H1 (cell line): ENCODE data around the gene CEACAM7.

ENCODE experiments used
- CTCF ChIP-seq, 3 experiments: IDR thresholded peaks; 1 replicate in 2 of 3; 2 replicates in 1 of 3; pipeline versions ENCODE4 v1.5.1 to v1.6.1; 2011; ENCODE audit warnings: low read length in 3 of 3, mild to moderate bottlenecking in 3 of 3, inconsistent platforms in 2 of 3, low read depth in 1 of 3, moderate library complexity in 1 of 3; ENCODE audit not compliant: insufficient read depth in 1 of 3; ENCODE audit errors: control extremely low read depth in 1 of 3
- EGR1 ChIP-seq: IDR thresholded peaks from 2 replicates; pipeline ENCODE4 v1.6.1; 2011; ENCODE audit warnings: low read depth, low read length, borderline replicate concordance
- EZH2 ChIP-seq: fragments of 200-600 bp; sonication (generic); IDR thresholded peaks from 2 replicates; pipeline ENCODE4 v1.7.1; 2012; ENCODE audit warnings: low read depth, mild to moderate bottlenecking, moderate library complexity, low read length, inconsistent platforms; ENCODE audit not compliant: severe bottlenecking
- POLR2A ChIP-seq, 2 experiments: IDR thresholded peaks; 1 replicate in 1 of 2; 2 replicates in 1 of 2; pipeline ENCODE4 v1.6.1; 2011; ENCODE audit warnings: low read depth in 2 of 2, low read length in 2 of 2, mild to moderate bottlenecking in 2 of 2; ENCODE audit errors: control extremely low read depth in 1 of 2
- POLR2AphosphoS5 ChIP-seq: IDR thresholded peaks from 2 replicates; pipeline ENCODE4 v1.6.1; 2011; ENCODE audit warnings: low read depth, low read length
- RNF2 ChIP-seq: fragments of 200-900, 300-1000 bp; sonication (generic); IDR thresholded peaks from 2 replicates; pipeline ENCODE4 v1.7.1; 2016; ENCODE audit warnings: borderline replicate concordance, low read depth, mild to moderate bottlenecking, antibody characterized with exemption, low read length; ENCODE audit not compliant: poor library complexity, severe bottlenecking; ENCODE audit errors: missing control alignments
- TCF12 ChIP-seq: IDR thresholded peaks from 2 replicates; pipeline ENCODE4 v1.6.1; 2011; ENCODE audit warnings: low read depth, mild to moderate bottlenecking, low read length

- TF ChIP-seq CTCF (IDR thresholded peaks at IDR 0.05; ENCODE audit: control extremely low read depth in 1 of 3, insufficient read depth in 1 of 3, low read depth in 1 of 3, low read length in 3 of 3) (no peak), RNF2 (no peak), EGR1 (no peak), POLR2AphosphoS5 (no peak), POLR2A (IDR thresholded peaks at IDR 0.05; ENCODE audit: control extremely low read depth in 1 of 2, low read depth in 2 of 2, low read length in 2 of 2) (no peak), TCF12 (no peak), EZH2 (no peak)
Measured at GRCh38 chr19:41690801-41691065, 2.7 kb upstream of the CEACAM7 start.
